HepG2 (cell line): ENCODE results near the gene TBC1D16. TPM values are rescaled to one million over a fixed set of nuclear protein-coding genes. Genes with fewer than 3 reads are reported as not detected.
A peak's percentile ranks its signal among the peaks of the same experiment; 100 is the strongest.

ENCODE experiments used
- ATAC-seq: fragments of 200-7000 bp; cut with Tn5 transposase; 3 replicates; pipeline ENCODE4 v1.9.1; 2020; ENCODE audit warnings: mild to moderate bottlenecking, moderate library complexity
- BruUV-seq: library from RNA; stranded (reverse); fragments of 400-500 nt; replicated peaks from 2 replicates; lab custom pipeline; 2021; lab: Mats Ljungman, UMichigan
- CTCF ChIA-PET: fragments of 300-600 bp; formaldehyde crosslinking; extraction: SDS; loops from one replicate; lab custom pipeline; 2021; ENCODE audit warnings: low total read pairs, inconsistent platforms, low intra/inter-chr PET ratio; lab: Yijun Ruan, JAX
- POLR2A ChIA-PET: fragments of 350-600 bp; sonication (Branson Sonifier 250); formaldehyde crosslinking; loops from one replicate; lab custom pipeline; 2020; ENCODE audit warnings: antibody characterized with exemption, inconsistent platforms; lab: Yijun Ruan, JAX
- DNase-seq: peaks from one replicate; pipeline ENCODE4 v3.0.0-alpha.2; 2015; ENCODE audit warnings: low spot score
- FAIRE-seq: peaks from 3 replicates; lab custom pipeline; 2011; peaks lifted over from hg19 to GRCh38; lab: Jason Lieb, UNC
- H2AFZ ChIP-seq: one replicate; pipeline ENCODE4 v1.6.1; 2011; ENCODE audit warnings: low read length, inconsistent platforms
- H3K27ac ChIP-seq: fragments of 300-600 bp; 3 replicates; pipeline ENCODE4 v1.8.0; 2011; ENCODE audit warnings: mixed run types, mild to moderate bottlenecking, mixed read lengths, low read length, inconsistent platforms; ENCODE audit not compliant: insufficient read depth; ENCODE audit errors: extremely low read length
- H3K27me3 ChIP-seq, 2 experiments: fragments of 200-600 bp in 1 of 2; 2 replicates in 1 of 2; 3 replicates in 1 of 2; pipeline versions ENCODE4 v1.6.0 to v1.8.0; 2011; ENCODE audit warnings: low read length in 2 of 2, mild to moderate bottlenecking in 2 of 2, moderate library complexity in 2 of 2, inconsistent platforms in 1 of 2; ENCODE audit not compliant: insufficient read depth in 2 of 2, control insufficient read depth in 1 of 2
- H3K36me3 ChIP-seq, 2 experiments: fragments of 200-600 bp in 1 of 2; replicated peaks in 1 of 2; 2 replicates in 1 of 2; 3 replicates in 1 of 2; pipeline versions ENCODE4 v1.5.1 to v1.8.0; 2011; ENCODE audit warnings: low read length in 2 of 2, inconsistent platforms in 1 of 2; ENCODE audit not compliant: insufficient read depth in 2 of 2, control insufficient read depth in 1 of 2
- H3K4me1 ChIP-seq: 2 replicates; pipeline ENCODE4 v1.5.1; 2012; ENCODE audit warnings: low read length, inconsistent platforms; ENCODE audit not compliant: insufficient read depth
- H3K4me2 ChIP-seq: 2 replicates; pipeline ENCODE4 v1.6.0; 2011; ENCODE audit warnings: low read depth, low read length, inconsistent platforms
- H3K4me3 ChIP-seq, 3 experiments: fragments of 200-600 bp in 1 of 3; sonication (generic), shearing (Covaris generic) in 1 of 3; replicated peaks in 1 of 3; 2 replicates each; pipeline ENCODE4 v1.5.1; 2011 to 2016; ENCODE audit warnings: low read length in 3 of 3, inconsistent platforms in 2 of 3, low read depth in 2 of 3, mild to moderate bottlenecking in 2 of 3, control low read depth in 1 of 3, mixed read lengths in 1 of 3; ENCODE audit not compliant: insufficient read depth in 1 of 3
- H3K79me2 ChIP-seq: one replicate; pipeline ENCODE4 v1.6.1; 2011; ENCODE audit warnings: low read length, inconsistent platforms; ENCODE audit not compliant: insufficient read depth
- H3K9ac ChIP-seq: 2 replicates; pipeline ENCODE4 v1.6.0; 2011; ENCODE audit warnings: mild to moderate bottlenecking, low read depth, low read length, inconsistent platforms; ENCODE audit not compliant: insufficient read depth
- H3K9me3 ChIP-seq: 2 replicates; pipeline ENCODE4 v1.5.1; 2012; ENCODE audit warnings: mild to moderate bottlenecking, low read length
- H4K20me1 ChIP-seq: 2 replicates; pipeline ENCODE4 v1.6.0; 2011; ENCODE audit warnings: inconsistent platforms, mild to moderate bottlenecking, low read length, moderate library complexity; ENCODE audit not compliant: insufficient read depth
- AGO1 ChIP-seq: fragments of 200-400 bp; formaldehyde crosslinking; IDR thresholded peaks from 2 replicates; pipeline ENCODE4 v1.6.1; 2017; ENCODE audit warnings: mild to moderate bottlenecking, low read depth, low read length, moderate library complexity; ENCODE audit not compliant: poor library complexity, severe bottlenecking
- CENPX ChIP-seq: sonication (generic); formaldehyde crosslinking; IDR thresholded peaks from 2 replicates; pipeline ENCODE4 v1.9.0; 2021; ENCODE audit warnings: mild to moderate bottlenecking, missing genetic modification reagents, moderate library complexity
- CHD2 ChIP-seq: IDR thresholded peaks from 2 replicates; pipeline ENCODE4 v1.6.1; 2011; ENCODE audit warnings: low read depth, low read length, improper control_type of control experiment
- CHD4 ChIP-seq: fragments of 200-600 bp; sonication (generic); IDR thresholded peaks from 2 replicates; pipeline ENCODE4 v1.7.0; 2017; ENCODE audit warnings: mild to moderate bottlenecking, low read length, borderline replicate concordance
- GFI1 ChIP-seq: sonication (generic); formaldehyde crosslinking; IDR thresholded peaks from 2 replicates; pipeline ENCODE4 v1.5.0; 2020; ENCODE audit warnings: missing genetic modification reagents, mild to moderate bottlenecking, borderline replicate concordance
- HDAC6 ChIP-seq: fragments of 200-600 bp; sonication (generic); IDR thresholded peaks from 2 replicates; pipeline ENCODE4 v1.7.0; 2017; ENCODE audit warnings: mild to moderate bottlenecking, antibody characterized with exemption, low read length, low read depth
- JARID2 ChIP-seq: sonication (generic); formaldehyde crosslinking; IDR thresholded peaks from 2 replicates; pipeline ENCODE4 v1.8.1; 2023; ENCODE audit warnings: missing genetic modification reagents, inconsistent platforms; ENCODE audit not compliant: insufficient replicate concordance
- KLF12 ChIP-seq: sonication (generic); formaldehyde crosslinking; IDR thresholded peaks from 2 replicates; pipeline ENCODE4 v1.4.0; 2020; ENCODE audit warnings: missing genetic modification reagents, borderline replicate concordance
- MBD4 ChIP-seq: IDR thresholded peaks from 2 replicates; pipeline ENCODE4 v1.6.1; 2012; ENCODE audit warnings: low read length, inconsistent platforms, borderline replicate concordance
- NFE2L1 ChIP-seq: sonication (generic); formaldehyde crosslinking; IDR thresholded peaks from 2 replicates; pipeline ENCODE4 v1.4.0; 2020; ENCODE audit warnings: missing genetic modification reagents, mild to moderate bottlenecking, borderline replicate concordance
- NFIC ChIP-seq: IDR thresholded peaks from 2 replicates; pipeline ENCODE4 v1.6.1; 2012; ENCODE audit warnings: mild to moderate bottlenecking, low read length, inconsistent platforms
- NR2F1 ChIP-seq, 2 experiments: fragments of 450-650 bp in 1 of 2; formaldehyde crosslinking in 1 of 2; IDR thresholded peaks; 2 replicates each; pipeline versions ENCODE4 v1.5.0 to v1.6.1; 2016 to 2020; ENCODE audit warnings: mild to moderate bottlenecking in 1 of 2, missing compliant biosample characterization in 1 of 2, missing genetic modification reagents in 1 of 2, moderate library complexity in 1 of 2
- PCBP1 ChIP-seq: fragments of 200-400 bp; formaldehyde crosslinking; IDR thresholded peaks from 2 replicates; pipeline ENCODE4 v1.6.1; 2017; ENCODE audit warnings: mild to moderate bottlenecking, low read depth, low read length, borderline replicate concordance
- RFX5 ChIP-seq: IDR thresholded peaks from 2 replicates; pipeline ENCODE4 v1.6.1; 2011; ENCODE audit warnings: low read depth, low read length, improper control_type of control experiment
- TRIM24 ChIP-seq: sonication (generic); formaldehyde crosslinking; IDR thresholded peaks from 2 replicates; pipeline ENCODE4 v1.8.0; 2022; ENCODE audit warnings: mild to moderate bottlenecking, missing genetic modification reagents
- ZNF20 ChIP-seq: sonication (generic); formaldehyde crosslinking; IDR thresholded peaks from 2 replicates; pipeline ENCODE4 v1.4.0; 2020; ENCODE audit warnings: mild to moderate bottlenecking, moderate library complexity, missing genetic modification reagents
- ZNF225 ChIP-seq: sonication (generic); formaldehyde crosslinking; IDR thresholded peaks from 2 replicates; pipeline ENCODE4 v1.4.0; 2020; ENCODE audit warnings: mild to moderate bottlenecking, missing genetic modification reagents
- ZNF354B ChIP-seq: sonication (generic); formaldehyde crosslinking; IDR thresholded peaks from 2 replicates; pipeline ENCODE4 v1.8.0; 2022; ENCODE audit warnings: mild to moderate bottlenecking, missing genetic modification reagents
- ZNF703 ChIP-seq: sonication (generic); formaldehyde crosslinking; IDR thresholded peaks from 2 replicates; pipeline ENCODE4 v1.5.1; 2020; ENCODE audit warnings: missing genetic modification reagents, mild to moderate bottlenecking, moderate library complexity, borderline replicate concordance
- whole genome bisulfite sequencing: methylation state at CpG from one replicate; pipeline ENCODE4 v1.1.6; 2017; ENCODE audit warnings: low lambda C conversion rate; 5-methylcytosine and 5-hydroxymethylcytosine counted together
- in situ Hi-C: cut with HindIII; loops from 2 replicates; pipeline ENCODE4 v1.10.0; 2017; ENCODE audit warnings: low pct_unique_long_range_greater_than_20kb; ENCODE audit not compliant: extremely low pct_ligation_motif_present
- intact Hi-C: fragments of 100-400 bp; cut with micrococcal nuclease; formaldehyde crosslinking; loops from one replicate; pipeline ENCODE4 v1.10.0; 2022; ENCODE audit not compliant: unreplicated experiment
- polyA plus RNA-seq, 8 experiments: library from polyadenylated mRNA; depleted of rRNA in 3 of 8; stranded (reverse) in 7 of 8; unstranded in 1 of 8; fragments of >200 nt; fragmentation: Illumina TruSeq in 4 of 8; extraction: Trizol in 4 of 8; gene quantifications; 2 replicates each; pipeline versions ENCODE4 v1.2.1 to v1.2.3, GENCODE V29; 2011 to 2016; ENCODE audit warnings: low read depth in 4 of 8, missing spikeins in 1 of 8, mixed read lengths in 1 of 8; ENCODE audit not compliant: insufficient read depth in 1 of 8
- total RNA-seq, 5 experiments: library from RNA; depleted of rRNA; stranded (reverse); fragments of >200 nt; fragmentation: Illumina TruSeq; extraction: Trizol; gene quantifications; 2 replicates each; pipeline ENCODE4 v1.2.3, GENCODE V29; 2016; ENCODE audit warnings: low read depth in 1 of 5
- TF ChIP-seq, protein P1 (sequence below): sonication (generic); formaldehyde crosslinking; IDR thresholded peaks from 2 replicates; pipeline ENCODE4 v1.8.0; 2022; ENCODE audit warnings: mild to moderate bottlenecking, missing genetic modification reagents, moderate library complexity
- TF ChIP-seq, protein P2 (sequence below): sonication (generic); formaldehyde crosslinking; IDR thresholded peaks from 2 replicates; pipeline ENCODE4 v1.5.1; 2020; ENCODE audit warnings: missing genetic modification reagents, mild to moderate bottlenecking, borderline replicate concordance
- TF ChIP-seq, protein P3 (sequence below): sonication (generic); formaldehyde crosslinking; IDR thresholded peaks from 2 replicates; pipeline ENCODE4 v1.5.0; 2020; ENCODE audit warnings: missing genetic modification reagents

TBC1D16 gene
- total and polyA plus RNA-seq, 2 of the 13 experiments (the other 11 are each of a cell fraction or from before 2014, with no cell fraction given) = 14.9 to 24.9 TPM

DNA sequence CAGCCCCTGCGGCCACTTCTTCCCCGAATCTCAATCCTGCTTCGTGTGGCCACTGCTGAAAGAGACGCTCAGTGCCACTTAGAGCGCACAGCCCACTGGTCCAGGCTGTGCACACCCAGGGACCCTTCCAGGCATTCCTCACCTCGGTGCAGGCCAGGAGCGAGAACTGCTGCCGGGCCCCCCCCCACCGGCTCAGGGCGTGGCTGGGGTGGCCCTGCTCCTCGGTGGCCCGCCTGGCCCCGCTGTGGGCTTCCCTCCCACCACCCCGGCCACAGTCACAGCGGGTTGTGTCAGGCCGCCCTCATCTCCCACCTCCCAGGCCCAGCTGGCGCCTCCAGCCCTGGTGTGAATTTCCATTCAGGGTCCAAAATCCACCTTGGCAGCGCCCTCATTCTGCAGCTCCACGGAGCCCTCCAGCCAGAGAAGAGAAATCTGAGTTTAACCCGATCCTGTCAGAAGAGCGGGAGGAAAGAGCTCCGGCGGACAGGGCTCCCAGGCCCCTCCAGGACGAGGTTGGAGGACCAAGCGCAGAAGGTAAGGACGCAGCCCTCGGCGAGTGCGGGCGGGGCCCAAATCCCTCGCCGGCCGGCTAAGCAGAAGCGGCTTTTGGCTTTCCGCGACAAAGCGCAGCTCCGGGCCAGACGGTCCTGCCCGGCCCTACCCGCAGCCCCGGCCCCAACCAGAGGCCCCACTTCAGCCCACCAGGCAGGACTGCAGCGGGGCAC is 12.0 kb downstream of the TBC1D16 start:
- no peaks in the 10 kb centered on the region for H4K20me1 ChIP-seq
- peak overlapping the region; percentile 78 for H3K4me2 ChIP-seq
- no peaks in the 10 kb centered on the region for H3K27me3 ChIP-seq
- intact Hi-C loops = no loop called here
- peak; percentile 95 for DNase-seq
- CTCF ChIA-PET = interaction anchor here (0.9 kb wide), 1 partner anchor 15 kb away, joined by 3 read pairs; no protein-coding TSS in a partner anchor
- TSS peak; percentile 76 for BruUV-seq
- 0 out of 5 replicates have a peak, but pooled peaks cover 0 to 2% of the 10 kb centered on the region in 2 experiments for H3K36me3 ChIP-seq
- peaks cover 72% of the 10 kb centered on the region for H3K4me1 ChIP-seq
- peak; percentile 89 for ATAC-seq
- peak overlapping the region; percentile 70 for H3K27ac ChIP-seq
- no peaks in the 10 kb centered on the region for H3K9me3 ChIP-seq
- POLR2A ChIA-PET = interaction anchor here (0.9 to 2.0 kb wide), 8 partner anchors 9 to 227 kb away, joined by 3 to 27 read pairs (median 4); partner anchors contain the start of gene CBX8
- FAIRE-seq = peak; percentile 90
- H3K4me3 ChIP-seq = peak overlapping the region; percentile 48 to 74 (median 64); a peak in 5 of 6 replicates
- 7% methylated on average over 28 of the region's 43 CpGs for WGBS
- peaks cover 12% of the 10 kb centered on the region for H3K79me2 ChIP-seq
- in situ Hi-C loops = no loop called here
- H3K9ac ChIP-seq = peak overlapping the region; percentile 59
- no peak overlapping the region for H2AFZ ChIP-seq
- TF ChIP-seq ZNF20 (CRISPR knock-in tag) = peak; percentile 60; the same call in 1 of the 2 replicates
- TF ChIP-seq KLF12 (CRISPR knock-in tag) = no peak; the same call in 1 of the 2 replicates
- TF ChIP-seq, protein P1, sequence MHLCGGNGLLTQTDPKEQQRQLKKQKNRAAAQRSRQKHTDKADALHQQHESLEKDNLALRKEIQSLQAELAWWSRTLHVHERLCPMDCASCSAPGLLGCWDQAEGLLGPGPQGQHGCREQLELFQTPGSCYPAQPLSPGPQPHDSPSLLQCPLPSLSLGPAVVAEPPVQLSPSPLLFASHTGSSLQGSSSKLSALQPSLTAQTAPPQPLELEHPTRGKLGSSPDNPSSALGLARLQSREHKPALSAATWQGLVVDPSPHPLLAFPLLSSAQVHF (CRISPR knock-in tag) = no peak
- TF ChIP-seq CENPX (CRISPR knock-in tag) = no peak
- peak; percentile 20; the same call in 1 of the 2 replicates for TF ChIP-seq ZNF703 (CRISPR knock-in tag)
- TF ChIP-seq PCBP1 = 0 out of 2 replicates have a peak, but pooled peaks have one; percentile 25
- no peak for TF ChIP-seq ZNF225 (CRISPR knock-in tag)
- TF ChIP-seq MBD4 = no peak
- TF ChIP-seq HDAC6 = no peak
- no peak for TF ChIP-seq CHD2
- TF ChIP-seq AGO1 = no peak
- TF ChIP-seq, protein P2, sequence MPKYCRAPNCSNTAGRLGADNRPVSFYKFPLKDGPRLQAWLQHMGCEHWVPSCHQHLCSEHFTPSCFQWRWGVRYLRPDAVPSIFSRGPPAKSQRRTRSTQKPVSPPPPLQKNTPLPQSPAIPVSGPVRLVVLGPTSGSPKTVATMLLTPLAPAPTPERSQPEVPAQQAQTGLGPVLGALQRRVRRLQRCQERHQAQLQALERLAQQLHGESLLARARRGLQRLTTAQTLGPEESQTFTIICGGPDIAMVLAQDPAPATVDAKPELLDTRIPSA (CRISPR knock-in tag) = 0 out of 2 replicates have a peak, but pooled peaks have one; percentile 26
- no peak for TF ChIP-seq TRIM24
- TF ChIP-seq NFE2L1 (CRISPR knock-in tag) = no peak
- peak; percentile 89 for TF ChIP-seq GFI1 (CRISPR knock-in tag)
- 0 out of 4 replicates have a peak, but pooled peaks of 1 of the 2 experiments have one; percentile 14 for TF ChIP-seq NR2F1 (CRISPR knock-in tag; IDR thresholded peaks at IDR 0.05)
- no peak for TF ChIP-seq RFX5
- TF ChIP-seq JARID2 (CRISPR knock-in tag) = no peak
- no peak for TF ChIP-seq NFIC
- no peak for TF ChIP-seq CHD4
- TF ChIP-seq, protein P3, sequence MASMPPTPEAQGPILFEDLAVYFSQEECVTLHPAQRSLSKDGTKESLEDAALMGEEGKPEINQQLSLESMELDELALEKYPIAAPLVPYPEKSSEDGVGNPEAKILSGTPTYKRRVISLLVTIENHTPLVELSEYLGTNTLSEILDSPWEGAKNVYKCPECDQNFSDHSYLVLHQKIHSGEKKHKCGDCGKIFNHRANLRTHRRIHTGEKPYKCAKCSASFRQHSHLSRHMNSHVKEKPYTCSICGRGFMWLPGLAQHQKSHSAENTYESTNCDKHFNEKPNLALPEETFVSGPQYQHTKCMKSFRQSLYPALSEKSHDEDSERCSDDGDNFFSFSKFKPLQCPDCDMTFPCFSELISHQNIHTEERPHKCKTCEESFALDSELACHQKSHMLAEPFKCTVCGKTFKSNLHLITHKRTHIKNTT = no peak
- TF ChIP-seq ZNF354B = no peak
